ENCODE measurements around the gene TNK1. TPM values are rescaled to one million over a fixed set of nuclear protein-coding genes. Genes with fewer than 3 reads are reported as not detected.

The TNK1 gene
- total and polyA plus RNA-seq, 12 donors, result 1.1 to 4.4 (median 2.1) TPM

DNA sequence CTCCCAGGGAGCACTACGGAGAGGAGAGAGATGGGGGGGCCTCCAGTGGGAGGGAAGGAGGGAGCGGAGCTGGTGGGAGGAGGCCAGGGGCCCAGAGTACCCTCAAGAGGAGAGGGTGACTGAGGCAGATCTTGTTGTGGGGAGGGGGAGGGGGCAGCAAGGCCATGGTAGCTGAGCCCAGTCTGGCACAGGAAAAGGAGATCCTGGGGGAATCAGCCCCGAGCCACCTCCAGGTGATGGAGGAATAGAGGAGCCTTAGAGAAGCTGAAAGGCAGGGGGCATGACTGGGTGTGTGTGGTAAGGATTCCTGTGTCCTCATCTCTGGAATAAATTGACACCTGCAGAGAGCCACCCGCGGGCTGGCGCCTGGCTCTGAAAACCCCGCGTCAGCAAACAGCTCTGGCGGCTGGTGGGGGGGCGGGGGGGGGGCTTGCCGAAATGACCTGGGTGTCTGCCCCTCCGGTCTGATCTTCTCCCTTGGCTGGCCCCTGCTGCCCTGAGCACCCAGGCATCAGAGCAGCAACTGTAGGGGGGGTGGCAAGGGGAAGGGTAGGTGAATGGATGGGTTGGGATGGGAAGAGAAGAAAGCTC lies 25.4 kb downstream of the TNK1 start:
- Histone ChIP-seq H3K36me3 (peaks cover 0 to 15% (median 0%) of the 10 kb centered on the region in 9 donors), H3K27ac (peak overlapping the region in 1 of 10 donors; percentile 94), H3K27me3 (peaks cover 0 to 17% (median 0%) of the 10 kb centered on the region in 7 donors), H3K4me3 (peak overlapping the region in 2 of 10 donors; percentile 66 to 68), H3K4me1 (peaks cover 13 to 28% (median 19%) of the 10 kb centered on the region in 9 donors), H3K9me3 (no peaks in the 10 kb centered on the region)
- intact Hi-C loops (cut with DNase I), result no loop called here
- no peak for DNase-seq
- WGBS, 2 donors, result 64 to 68% methylated on average over 12 of the region's 12 CpGs
- TF ChIP-seq, protein P1, sequence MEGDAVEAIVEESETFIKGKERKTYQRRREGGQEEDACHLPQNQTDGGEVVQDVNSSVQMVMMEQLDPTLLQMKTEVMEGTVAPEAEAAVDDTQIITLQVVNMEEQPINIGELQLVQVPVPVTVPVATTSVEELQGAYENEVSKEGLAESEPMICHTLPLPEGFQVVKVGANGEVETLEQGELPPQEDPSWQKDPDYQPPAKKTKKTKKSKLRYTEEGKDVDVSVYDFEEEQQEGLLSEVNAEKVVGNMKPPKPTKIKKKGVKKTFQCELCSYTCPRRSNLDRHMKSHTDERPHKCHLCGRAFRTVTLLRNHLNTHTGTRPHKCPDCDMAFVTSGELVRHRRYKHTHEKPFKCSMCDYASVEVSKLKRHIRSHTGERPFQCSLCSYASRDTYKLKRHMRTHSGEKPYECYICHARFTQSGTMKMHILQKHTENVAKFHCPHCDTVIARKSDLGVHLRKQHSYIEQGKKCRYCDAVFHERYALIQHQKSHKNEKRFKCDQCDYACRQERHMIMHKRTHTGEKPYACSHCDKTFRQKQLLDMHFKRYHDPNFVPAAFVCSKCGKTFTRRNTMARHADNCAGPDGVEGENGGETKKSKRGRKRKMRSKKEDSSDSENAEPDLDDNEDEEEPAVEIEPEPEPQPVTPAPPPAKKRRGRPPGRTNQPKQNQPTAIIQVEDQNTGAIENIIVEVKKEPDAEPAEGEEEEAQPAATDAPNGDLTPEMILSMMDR (IDR thresholded peaks at IDR 0.05), result no peak
- ATAC-seq, result no peak

DNA sequence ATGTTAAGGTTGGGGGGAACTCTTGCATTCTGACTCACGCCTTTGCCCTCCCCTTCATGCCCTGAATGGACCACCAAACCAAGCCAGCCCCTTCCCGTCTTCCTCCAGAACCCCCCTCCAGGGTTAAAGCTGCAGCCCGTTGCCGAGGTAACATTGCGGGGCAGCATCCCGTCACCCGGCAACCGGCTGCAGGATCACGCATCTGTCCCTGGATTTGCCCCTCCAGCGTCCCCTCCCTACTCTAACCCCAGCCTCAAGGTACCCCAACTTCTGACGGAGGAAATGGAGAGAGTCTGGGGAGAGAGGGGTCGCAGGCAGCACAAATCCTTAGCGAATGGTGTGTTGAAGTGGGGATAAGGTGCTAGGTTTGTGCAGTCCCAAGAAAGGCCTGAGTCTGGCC lies 26.2 kb downstream of the TNK1 start:
- H3K27me3 ChIP-seq, result peaks cover 0 to 17% (median 0%) of the 10 kb centered on the region in 7 donors
- WGBS, 2 donors, result 84 to 88% methylated on average over 13 of the region's 13 CpGs
- ATAC-seq, result no peak
- H3K27ac ChIP-seq, result no peak overlapping the region
- H3K36me3 ChIP-seq, result peaks cover 0 to 13% (median 0%) of the 10 kb centered on the region in 9 donors
- no peak overlapping the region for H3K4me3 ChIP-seq
- peaks cover 12 to 25% (median 18%) of the 10 kb centered on the region in 9 donors for H3K4me1 ChIP-seq
- TF ChIP-seq, protein P1 (IDR thresholded peaks at IDR 0.05), result no peak
- no peak for DNase-seq
- intact Hi-C loops (cut with DNase I), result no loop called here
- H3K9me3 ChIP-seq, result no peaks in the 10 kb centered on the region

DNA sequence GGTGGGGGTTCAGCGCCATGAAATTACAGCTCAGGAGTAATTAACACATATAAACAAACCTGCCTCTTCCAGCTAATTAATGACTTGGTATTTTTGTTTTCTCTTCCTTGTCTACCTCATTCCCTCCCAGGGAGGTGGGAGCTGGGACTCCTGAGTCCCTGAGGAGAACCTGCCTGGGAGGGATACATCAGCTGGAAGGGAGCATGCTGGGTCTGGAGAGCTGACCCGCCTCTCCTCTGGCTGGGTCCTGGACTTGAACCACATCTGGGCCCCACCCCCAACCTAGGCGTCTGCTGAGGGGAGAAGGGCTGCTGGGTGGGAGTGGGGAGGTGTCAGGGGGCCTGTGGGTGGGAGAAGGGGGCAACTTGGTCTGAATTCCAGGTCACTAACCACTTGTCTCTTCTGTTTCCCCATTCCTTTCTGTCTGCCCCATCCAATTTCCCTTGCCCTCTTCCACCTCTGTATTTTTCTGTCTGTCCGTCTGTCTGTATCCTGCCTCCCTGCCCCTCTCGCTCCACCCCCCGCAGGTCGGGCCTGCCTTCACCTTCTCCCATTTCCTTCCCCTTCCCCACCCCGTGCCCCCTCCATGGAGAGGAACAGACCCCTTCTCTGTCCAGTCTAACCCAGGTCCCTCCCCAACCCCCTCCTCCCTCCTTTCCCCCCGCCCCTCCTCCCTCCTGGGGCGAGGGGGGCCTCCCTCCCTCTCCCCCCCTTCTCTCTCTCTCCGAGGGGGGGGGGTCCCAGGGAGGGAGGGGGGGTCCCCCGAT lies 26.8 kb downstream of the TNK1 start, which contains the start of gene NLGN2:
Gene NLGN2, plus strand, starts transcription at position 361 of the 767 bp plus-strand sequence. CDS start 411 bp downstream, outside the sequence.
- TF ChIP-seq, protein P1 (IDR thresholded peaks at IDR 0.05), result no peak

DNA sequence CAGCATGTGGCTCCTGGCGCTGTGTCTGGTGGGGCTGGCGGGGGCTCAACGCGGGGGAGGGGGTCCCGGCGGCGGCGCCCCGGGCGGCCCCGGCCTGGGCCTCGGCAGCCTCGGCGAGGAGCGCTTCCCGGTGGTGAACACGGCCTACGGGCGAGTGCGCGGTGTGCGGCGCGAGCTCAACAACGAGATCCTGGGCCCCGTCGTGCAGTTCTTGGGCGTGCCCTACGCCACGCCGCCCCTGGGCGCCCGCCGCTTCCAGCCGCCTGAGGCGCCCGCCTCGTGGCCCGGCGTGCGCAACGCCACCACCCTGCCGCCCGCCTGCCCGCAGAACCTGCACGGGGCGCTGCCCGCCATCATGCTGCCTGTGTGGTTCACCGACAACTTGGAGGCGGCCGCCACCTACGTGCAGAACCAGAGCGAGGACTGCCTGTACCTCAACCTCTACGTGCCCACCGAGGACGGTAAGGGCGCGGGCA lies 27.4 kb downstream of the TNK1 start:
- intact Hi-C loops (cut with DNase I), result no loop called here
- ATAC-seq (no peak), DNase-seq (no peak)
- TF ChIP-seq, protein P1 (IDR thresholded peaks at IDR 0.05), result no peak
- peaks cover 0 to 11% (median 0%) of the 10 kb centered on the region in 9 donors for H3K36me3 ChIP-seq
- no peak overlapping the region for H3K4me3 ChIP-seq
- peaks cover 0 to 17% (median 0%) of the 10 kb centered on the region in 7 donors for H3K27me3 ChIP-seq
- H3K4me1 ChIP-seq, result peaks cover 0 to 13% (median 7%) of the 10 kb centered on the region in 9 donors
- no peak overlapping the region for H3K27ac ChIP-seq
- H3K9me3 ChIP-seq, result no peaks in the 10 kb centered on the region
- WGBS, 2 donors, result 59 to 71% methylated on average over 42 to 58 of the region's 58 CpGs

More for the DNA sequence above, 26.8 kb downstream of the TNK1 start, which contains the start of gene NLGN2:
- H3K4me3 ChIP-seq, result no peak within 1 kb of the TSS
- WGBS, 2 donors, result 57 to 60% methylated on average over 10 to 11 of the region's 12 CpGs
- H3K27me3 ChIP-seq, result peaks cover 0 to 17% (median 0%) of the 10 kb centered on the region in 7 donors
- no peak for ATAC-seq
- H3K27ac ChIP-seq, result no peak within 1 kb of the TSS
- peaks cover 0 to 11% (median 0%) of the 10 kb centered on the region in 9 donors for H3K36me3 ChIP-seq
- H3K9me3 ChIP-seq, result no peaks in the 10 kb centered on the region
- peaks cover 6 to 19% (median 13%) of the 10 kb centered on the region in 9 donors for H3K4me1 ChIP-seq
- no peak for DNase-seq
- intact Hi-C loops (cut with DNase I), result no loop called here
